Duodenal mucosa (tissue), 2 donors: Measurements from ENCODE around the gene OXCT2.
"Not testable (repeated sequence)": the region's sequence is repeated elsewhere in the genome, so short reads cannot be mapped to it uniquely, and the experiment has no call there.

Source experiments
- H3K27ac ChIP-seq: one replicate; pipeline ENCODE4 v1.7.0; 2013; ENCODE audit warnings: low read depth, low read length
- H3K27me3 ChIP-seq, 2 donors: one replicate each; pipeline ENCODE4 v1.7.0; 2013; ENCODE audit warnings: low read length in 2 of 2, control low read depth in 1 of 2; ENCODE audit not compliant: insufficient read depth in 2 of 2, control insufficient read depth in 1 of 2
- H3K36me3 ChIP-seq, 2 donors: one replicate each; pipeline ENCODE4 v1.7.0; 2013; ENCODE audit warnings: low read length in 2 of 2, control low read depth in 1 of 2; ENCODE audit not compliant: insufficient read depth in 2 of 2, control insufficient read depth in 1 of 2
- H3K4me1 ChIP-seq, 2 donors: one replicate each; pipeline ENCODE4 v1.7.0; 2013; ENCODE audit warnings: low read length in 2 of 2, control low read depth in 1 of 2; ENCODE audit not compliant: insufficient read depth in 2 of 2, control insufficient read depth in 1 of 2
- H3K4me3 ChIP-seq, 2 donors: one replicate each; pipeline ENCODE4 v1.7.0; 2013; ENCODE audit warnings: low read length in 2 of 2, low read depth in 1 of 2
- H3K9ac ChIP-seq, 2 donors: one replicate each; pipeline ENCODE4 v1.7.0; 2013; ENCODE audit warnings: low read length in 2 of 2, low read depth in 1 of 2
- H3K9me3 ChIP-seq, 2 donors: one replicate each; pipeline ENCODE4 v1.7.0; 2013; ENCODE audit warnings: low read length in 2 of 2, control low read depth in 1 of 2; ENCODE audit not compliant: control insufficient read depth in 1 of 2

The OXCT2 gene

GRCh38 chr1:39787468-39787867, 16.3 kb upstream of the OXCT2 start:
- peak overlapping the region in 1 of 2 donors; percentile 3 for H3K4me3 ChIP-seq
- no peak overlapping the region for H3K27ac ChIP-seq
- H3K27me3 ChIP-seq = no peaks in the 10 kb centered on the region
- no peak overlapping the region for H3K9ac ChIP-seq
- peaks cover 0 to 6% of the 10 kb centered on the region in 2 donors for H3K4me1 ChIP-seq
- H3K36me3 ChIP-seq = no peaks in the 10 kb centered on the region
- no peaks in the 10 kb centered on the region for H3K9me3 ChIP-seq

- H3K36me3 ChIP-seq, H3K27me3 ChIP-seq: not testable (repeated sequence)
- peak overlapping the region in 1 of 2 donors; percentile 3 for H3K4me3 ChIP-seq
These were observed 15.9 kb upstream of the OXCT2 start for GRCh38 chr1:39787108-39787375.

GRCh38 chr1:39786303-39787107, 15.4 kb upstream of the OXCT2 start:
- not testable (repeated sequence) for H3K9ac ChIP-seq, H3K36me3 ChIP-seq, H3K4me1 ChIP-seq, H3K27ac ChIP-seq, H3K27me3 ChIP-seq, H3K9me3 ChIP-seq, H3K4me3 ChIP-seq

More at GRCh38 chr1:39787108-39787375, 15.9 kb upstream of the OXCT2 start:
- H3K27ac ChIP-seq, H3K9me3 ChIP-seq, H3K4me1 ChIP-seq, H3K9ac ChIP-seq: not testable (repeated sequence)

- not testable (repeated sequence) for H3K4me3 ChIP-seq, H3K9ac ChIP-seq, H3K4me1 ChIP-seq, H3K9me3 ChIP-seq, H3K36me3 ChIP-seq, H3K27ac ChIP-seq, H3K27me3 ChIP-seq
These were observed 11.5 kb upstream of the OXCT2 start for GRCh38 chr1:39782685-39783084.

- no peak overlapping the region for H3K9ac ChIP-seq
- H3K27me3 ChIP-seq = no peaks in the 10 kb centered on the region
- peaks cover 0 to under 1% of the 10 kb centered on the region in 2 donors for H3K4me1 ChIP-seq
- no peaks in the 10 kb centered on the region for H3K9me3 ChIP-seq
- H3K27ac ChIP-seq = no peak overlapping the region
- no peaks in the 10 kb centered on the region for H3K36me3 ChIP-seq
- no peak overlapping the region for H3K4me3 ChIP-seq
These were observed 11.0 kb upstream of the OXCT2 start for GRCh38 chr1:39782103-39782502.

- H3K9me3 ChIP-seq = no peaks in the 10 kb centered on the region
- H3K4me3 ChIP-seq = no peak overlapping the region
- no peak overlapping the region for H3K9ac ChIP-seq
- H3K36me3 ChIP-seq = no peaks in the 10 kb centered on the region
- peaks cover 0 to 5% of the 10 kb centered on the region in 2 donors for H3K4me1 ChIP-seq
- H3K27me3 ChIP-seq = no peaks in the 10 kb centered on the region
- no peak overlapping the region for H3K27ac ChIP-seq
These were observed 10.2 kb upstream of the OXCT2 start for GRCh38 chr1:39781349-39781715.

GRCh38 chr1:39779821-39780220, 8.7 kb upstream of the OXCT2 start:
- H3K27ac ChIP-seq = no peak overlapping the region
- peaks cover 4 to 5% of the 10 kb centered on the region in 2 donors for H3K4me1 ChIP-seq
- no peaks in the 10 kb centered on the region for H3K36me3 ChIP-seq
- no peaks in the 10 kb centered on the region for H3K9me3 ChIP-seq
- no peaks in the 10 kb centered on the region for H3K27me3 ChIP-seq
- no peak overlapping the region for H3K9ac ChIP-seq
- no peak overlapping the region for H3K4me3 ChIP-seq

- no peaks in the 10 kb centered on the region for H3K9me3 ChIP-seq
- H3K27ac ChIP-seq = no peak overlapping the region
- no peaks in the 10 kb centered on the region for H3K27me3 ChIP-seq
- no peak overlapping the region for H3K9ac ChIP-seq
- no peaks in the 10 kb centered on the region for H3K36me3 ChIP-seq
- no peak overlapping the region for H3K4me3 ChIP-seq
- H3K4me1 ChIP-seq = peaks cover 4 to 5% of the 10 kb centered on the region in 2 donors
These were observed 8.0 kb upstream of the OXCT2 start for GRCh38 chr1:39779137-39779536.

GRCh38 chr1:39778463-39779099, 7.4 kb upstream of the OXCT2 start:
- H3K27me3 ChIP-seq, H3K4me1 ChIP-seq, H3K9ac ChIP-seq: not testable (repeated sequence)

GRCh38 chr1:39777896-39778295, 6.7 kb upstream of the OXCT2 start:
- H3K36me3 ChIP-seq, H3K27ac ChIP-seq, H3K4me1 ChIP-seq, H3K9me3 ChIP-seq, H3K4me3 ChIP-seq, H3K9ac ChIP-seq, H3K27me3 ChIP-seq: not testable (repeated sequence)

More at GRCh38 chr1:39778463-39779099, 7.4 kb upstream of the OXCT2 start:
- H3K36me3 ChIP-seq, H3K9me3 ChIP-seq, H3K27ac ChIP-seq, H3K4me3 ChIP-seq: not testable (repeated sequence)
